ENCODE data around the gene NACC1.

Gene NACC1

GRCh38 chr19:13122980-13123957 lies 5.2 kb downstream of the NACC1 start:
- ATAC-seq (ENCODE audit: insufficient read depth, low read depth): no peak
- no peaks in the 10 kb centered on the region for H3K27me3 ChIP-seq (ENCODE audit: insufficient read depth, low read length, poor library complexity)
- no peak overlapping the region for H3K4me3 ChIP-seq (ENCODE audit: low read depth in 1 of 2, low read length in 2 of 2)
- H2AFZ ChIP-seq (ENCODE audit: low read depth, low read length): no peak overlapping the region
- peaks cover 59% of the 10 kb centered on the region for H3K36me3 ChIP-seq (ENCODE audit: insufficient read depth, low read length)
- peaks cover 23% of the 10 kb centered on the region for H3K4me1 ChIP-seq (ENCODE audit: insufficient read depth, low read length)
- H3K4me2 ChIP-seq (ENCODE audit: insufficient read depth, low read length): no peak overlapping the region
- no peak overlapping the region for H3K9ac ChIP-seq (ENCODE audit: low read depth, low read length)
- H4K20me1 ChIP-seq (ENCODE audit: insufficient read depth, low read length): peaks cover 74% of the 10 kb centered on the region
- no peak for TF ChIP-seq EZH2 (IDR thresholded peaks at IDR 0.05; ENCODE audit: borderline replicate concordance, low read depth, low read length, severe bottlenecking)
- TF ChIP-seq, protein P1, sequence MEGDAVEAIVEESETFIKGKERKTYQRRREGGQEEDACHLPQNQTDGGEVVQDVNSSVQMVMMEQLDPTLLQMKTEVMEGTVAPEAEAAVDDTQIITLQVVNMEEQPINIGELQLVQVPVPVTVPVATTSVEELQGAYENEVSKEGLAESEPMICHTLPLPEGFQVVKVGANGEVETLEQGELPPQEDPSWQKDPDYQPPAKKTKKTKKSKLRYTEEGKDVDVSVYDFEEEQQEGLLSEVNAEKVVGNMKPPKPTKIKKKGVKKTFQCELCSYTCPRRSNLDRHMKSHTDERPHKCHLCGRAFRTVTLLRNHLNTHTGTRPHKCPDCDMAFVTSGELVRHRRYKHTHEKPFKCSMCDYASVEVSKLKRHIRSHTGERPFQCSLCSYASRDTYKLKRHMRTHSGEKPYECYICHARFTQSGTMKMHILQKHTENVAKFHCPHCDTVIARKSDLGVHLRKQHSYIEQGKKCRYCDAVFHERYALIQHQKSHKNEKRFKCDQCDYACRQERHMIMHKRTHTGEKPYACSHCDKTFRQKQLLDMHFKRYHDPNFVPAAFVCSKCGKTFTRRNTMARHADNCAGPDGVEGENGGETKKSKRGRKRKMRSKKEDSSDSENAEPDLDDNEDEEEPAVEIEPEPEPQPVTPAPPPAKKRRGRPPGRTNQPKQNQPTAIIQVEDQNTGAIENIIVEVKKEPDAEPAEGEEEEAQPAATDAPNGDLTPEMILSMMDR (IDR thresholded peaks at IDR 0.05; ENCODE audit: borderline replicate concordance, extremely low read depth, low read length, poor library complexity, severe bottlenecking): no peak
- DNase-seq: no peak
- peaks cover 96% of the 10 kb centered on the region for H3K79me2 ChIP-seq (ENCODE audit: insufficient read depth, low read length)
- no peak overlapping the region for H3K27ac ChIP-seq (ENCODE audit: low read length)
- no peaks in the 10 kb centered on the region for H3K9me3 ChIP-seq (ENCODE audit: insufficient read depth, low read length, severe bottlenecking)

- Histone ChIP-seq H3K9ac (ENCODE audit: low read depth, low read length) (no peak overlapping the region), H3K27ac (ENCODE audit: low read length) (no peak overlapping the region), H3K4me1 (ENCODE audit: insufficient read depth, low read length) (no peaks in the 10 kb centered on the region), H3K9me3 (ENCODE audit: insufficient read depth, low read length, severe bottlenecking) (no peaks in the 10 kb centered on the region), H3K79me2 (ENCODE audit: insufficient read depth, low read length) (peaks cover 93% of the 10 kb centered on the region), H2AFZ (ENCODE audit: low read depth, low read length) (no peak overlapping the region), H3K4me3 (ENCODE audit: low read depth in 1 of 2, low read length in 2 of 2) (no peak overlapping the region), H4K20me1 (ENCODE audit: insufficient read depth, low read length) (peaks cover 76% of the 10 kb centered on the region), H3K27me3 (ENCODE audit: insufficient read depth, low read length, poor library complexity) (no peaks in the 10 kb centered on the region), H3K36me3 (ENCODE audit: insufficient read depth, low read length) (peaks cover 42% of the 10 kb centered on the region), H3K4me2 (ENCODE audit: insufficient read depth, low read length) (no peak overlapping the region)
- DNase-seq (no peak), ATAC-seq (ENCODE audit: insufficient read depth, low read depth) (no peak)
- TF ChIP-seq, protein P1 (IDR thresholded peaks at IDR 0.05; ENCODE audit: borderline replicate concordance, extremely low read depth, low read length, poor library complexity, severe bottlenecking): no peak
- TF ChIP-seq EZH2 (IDR thresholded peaks at IDR 0.05; ENCODE audit: borderline replicate concordance, low read depth, low read length, severe bottlenecking): no peak
Observed at GRCh38 chr19:13127051-13127450, 9.0 kb downstream of the NACC1 start.

- peaks cover 40% of the 10 kb centered on the region for H3K36me3 ChIP-seq (ENCODE audit: insufficient read depth, low read length)
- TF ChIP-seq, protein P1 (IDR thresholded peaks at IDR 0.05; ENCODE audit: borderline replicate concordance, extremely low read depth, low read length, poor library complexity, severe bottlenecking): no peak
- TF ChIP-seq EZH2 (IDR thresholded peaks at IDR 0.05; ENCODE audit: borderline replicate concordance, low read depth, low read length, severe bottlenecking): no peak
- no peak overlapping the region for H2AFZ ChIP-seq (ENCODE audit: low read depth, low read length)
- H4K20me1 ChIP-seq (ENCODE audit: insufficient read depth, low read length): peaks cover 75% of the 10 kb centered on the region
- H3K79me2 ChIP-seq (ENCODE audit: insufficient read depth, low read length): peaks cover 93% of the 10 kb centered on the region
- no peaks in the 10 kb centered on the region for H3K9me3 ChIP-seq (ENCODE audit: insufficient read depth, low read length, severe bottlenecking)
- H3K27ac ChIP-seq (ENCODE audit: low read length): no peak overlapping the region
- DNase-seq (no peak), ATAC-seq (ENCODE audit: insufficient read depth, low read depth) (no peak)
- H3K4me1 ChIP-seq (ENCODE audit: insufficient read depth, low read length): no peaks in the 10 kb centered on the region
- H3K27me3 ChIP-seq (ENCODE audit: insufficient read depth, low read length, poor library complexity): no peaks in the 10 kb centered on the region
- no peak overlapping the region for H3K4me2 ChIP-seq (ENCODE audit: insufficient read depth, low read length)
- no peak overlapping the region for H3K4me3 ChIP-seq (ENCODE audit: low read depth in 1 of 2, low read length in 2 of 2)
- no peak overlapping the region for H3K9ac ChIP-seq (ENCODE audit: low read depth, low read length)
Observed at GRCh38 chr19:13127811-13128575, 9.9 kb downstream of the NACC1 start.

All from DND-41 (cell line).